Ascending aorta (tissue), 2 donors: Measurements from ENCODE around the gene HACE1. TPM values are rescaled to one million over a fixed set of nuclear protein-coding genes. Genes with fewer than 3 reads are reported as not detected.
A peak's percentile ranks its signal among the peaks of the same experiment; 100 is the strongest.

Experiments
- DNase-seq, 2 donors: peaks; one replicate each; pipeline ENCODE4 v3.0.0-alpha.2; 2019; ENCODE audit warnings: low spot score in 2 of 2
- H3K27ac ChIP-seq, 2 donors: fragments of 200-600 bp; sonication (generic); one replicate each; pipeline ENCODE4 v1.5.1; 2016 to 2017; ENCODE audit warnings: mild to moderate bottlenecking in 1 of 2
- H3K27me3 ChIP-seq: fragments of 200-600 bp; sonication (generic); one replicate; pipeline ENCODE4 v1.5.1; 2017
- H3K36me3 ChIP-seq, 2 donors: fragments of 200-600 bp; sonication (generic); one replicate each; pipeline ENCODE4 v1.5.1; 2016
- H3K4me1 ChIP-seq, 2 donors: fragments of 200-600 bp; sonication (generic); one replicate each; pipeline ENCODE4 v1.5.1; 2016 to 2017; ENCODE audit warnings: mild to moderate bottlenecking in 1 of 2
- H3K4me3 ChIP-seq, 2 donors: fragments of 200-600 bp; sonication (generic); one replicate each; pipeline ENCODE4 v1.5.1; 2016 to 2017; ENCODE audit warnings: mild to moderate bottlenecking in 1 of 2
- H3K9me3 ChIP-seq, 2 donors: fragments of 200-600 bp; sonication (generic); one replicate each; pipeline ENCODE4 v1.5.1; 2016
- intact Hi-C: fragments of 100-400 bp; cut with DNase I; formaldehyde crosslinking; loops from one replicate; pipeline ENCODE4 v1.15.1; 2023
- total RNA-seq: library from RNA; depleted of rRNA; stranded (reverse); fragments of >200 nt; gene quantifications from one replicate; pipeline ENCODE4 v1.1.0, GENCODE V29; 2016
- TF ChIP-seq, protein P1 (sequence below), 3 experiments: fragments of 200-600 bp in 2 of 3; fragments of 450-650 bp in 1 of 3; sonication (generic) in 2 of 3; IDR thresholded peaks; one replicate each; pipeline ENCODE4 v1.5.1; 2016 to 2019; ENCODE audit warnings: antibody characterized with exemption in 3 of 3, mild to moderate bottlenecking in 1 of 3, moderate library complexity in 1 of 3

Gene HACE1
- total RNA-seq, 1 donor from 2014 or later, result 7.7 TPM

DNA sequence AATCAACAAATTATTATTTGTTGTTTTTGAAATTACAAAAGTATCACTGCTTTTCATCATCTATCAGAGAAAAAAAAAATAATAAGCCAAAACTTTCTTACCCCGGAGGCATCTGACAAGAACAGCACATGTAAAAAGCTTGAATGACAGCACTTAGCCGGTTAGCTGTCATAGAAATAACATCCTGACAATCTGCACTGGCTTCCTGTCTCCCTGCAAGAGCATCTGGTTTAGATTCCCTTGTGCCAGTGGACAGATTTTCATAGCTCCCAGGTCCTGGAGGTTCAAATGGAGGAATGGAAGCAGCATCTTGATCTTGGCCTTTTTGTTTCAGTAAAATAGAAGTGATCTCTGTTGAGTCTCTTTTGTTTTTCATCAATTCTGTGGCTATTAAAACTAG lies 74.8 kb downstream of the HACE1 start:
- H3K9me3 ChIP-seq, result no peaks in the 10 kb centered on the region
- DNase-seq, result no peak
- intact Hi-C loops, result no loop called here
- TF ChIP-seq, protein P1, sequence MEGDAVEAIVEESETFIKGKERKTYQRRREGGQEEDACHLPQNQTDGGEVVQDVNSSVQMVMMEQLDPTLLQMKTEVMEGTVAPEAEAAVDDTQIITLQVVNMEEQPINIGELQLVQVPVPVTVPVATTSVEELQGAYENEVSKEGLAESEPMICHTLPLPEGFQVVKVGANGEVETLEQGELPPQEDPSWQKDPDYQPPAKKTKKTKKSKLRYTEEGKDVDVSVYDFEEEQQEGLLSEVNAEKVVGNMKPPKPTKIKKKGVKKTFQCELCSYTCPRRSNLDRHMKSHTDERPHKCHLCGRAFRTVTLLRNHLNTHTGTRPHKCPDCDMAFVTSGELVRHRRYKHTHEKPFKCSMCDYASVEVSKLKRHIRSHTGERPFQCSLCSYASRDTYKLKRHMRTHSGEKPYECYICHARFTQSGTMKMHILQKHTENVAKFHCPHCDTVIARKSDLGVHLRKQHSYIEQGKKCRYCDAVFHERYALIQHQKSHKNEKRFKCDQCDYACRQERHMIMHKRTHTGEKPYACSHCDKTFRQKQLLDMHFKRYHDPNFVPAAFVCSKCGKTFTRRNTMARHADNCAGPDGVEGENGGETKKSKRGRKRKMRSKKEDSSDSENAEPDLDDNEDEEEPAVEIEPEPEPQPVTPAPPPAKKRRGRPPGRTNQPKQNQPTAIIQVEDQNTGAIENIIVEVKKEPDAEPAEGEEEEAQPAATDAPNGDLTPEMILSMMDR (IDR thresholded peaks at IDR 0.05), result no peak
- H3K4me1 ChIP-seq, result no peaks in the 10 kb centered on the region
- H3K27ac ChIP-seq, result no peak overlapping the region
- H3K4me3 ChIP-seq, result no peak overlapping the region
- no peaks in the 10 kb centered on the region for H3K27me3 ChIP-seq
- peaks cover 12 to 14% of the 10 kb centered on the region in 2 donors for H3K36me3 ChIP-seq

DNA sequence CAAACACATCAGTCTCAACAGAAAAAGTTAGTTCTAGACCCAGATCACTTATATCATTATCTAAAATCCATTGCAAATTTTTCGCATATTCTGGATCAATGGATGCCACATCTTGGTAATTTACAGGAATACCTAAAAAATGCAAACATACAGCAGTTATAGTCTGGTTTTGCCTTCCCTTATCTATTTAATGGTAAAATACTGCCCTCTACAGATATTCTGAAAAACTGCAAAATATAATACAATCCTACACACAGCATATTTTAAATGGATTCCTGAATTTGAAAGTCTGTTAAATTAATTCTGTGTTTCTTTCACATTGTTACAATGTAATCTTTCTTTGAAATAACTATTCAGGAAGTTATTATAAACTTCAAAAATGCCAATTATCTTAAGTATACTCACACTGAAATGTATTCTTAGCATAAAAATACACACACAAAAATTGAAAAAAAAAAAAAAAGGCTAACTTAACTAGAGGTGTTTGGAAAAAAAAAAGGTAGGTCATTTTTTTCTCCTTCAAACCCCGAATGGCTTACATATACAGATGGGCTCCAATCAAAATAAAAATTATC lies 88.4 kb downstream of the HACE1 start:
- Histone ChIP-seq H3K36me3 (peaks cover 2 to 4% of the 10 kb centered on the region in 2 donors), H3K27ac (no peak overlapping the region), H3K9me3 (no peaks in the 10 kb centered on the region), H3K4me1 (no peaks in the 10 kb centered on the region), H3K27me3 (no peaks in the 10 kb centered on the region), H3K4me3 (no peak overlapping the region)
- intact Hi-C loops, result loop anchor here (5.0 kb wide), 1 partner anchor 244 kb away; no protein-coding TSS in a partner anchor
- TF ChIP-seq, protein P1 (IDR thresholded peaks at IDR 0.05), result peak; percentile 20 to 60 (median 49)
- DNase-seq, result no peak

DNA sequence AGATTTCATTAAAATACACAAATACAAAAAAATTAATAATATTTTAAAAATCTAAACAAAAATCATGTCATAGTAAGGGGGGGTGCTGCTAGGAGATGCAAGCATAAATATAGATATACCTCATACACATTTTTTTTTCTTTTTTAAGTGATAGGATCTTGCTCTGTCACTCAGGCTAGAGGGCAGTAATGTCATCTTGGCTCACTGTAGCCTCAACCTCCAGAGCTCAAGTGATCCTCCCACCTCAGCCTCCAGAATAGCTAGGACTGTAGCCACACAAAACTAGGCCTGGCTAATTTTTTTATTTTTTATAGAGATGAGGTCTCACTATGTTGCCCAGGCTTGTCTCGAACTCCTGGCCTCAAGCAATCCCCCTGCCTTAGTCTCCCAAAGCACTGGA lies 90.8 kb downstream of the HACE1 start:
- intact Hi-C loops, result no loop called here
- Histone ChIP-seq H3K27me3 (no peaks in the 10 kb centered on the region), H3K36me3 (peaks cover 0 to 3% of the 10 kb centered on the region in 2 donors), H3K27ac (no peak overlapping the region), H3K9me3 (no peaks in the 10 kb centered on the region), H3K4me1 (no peaks in the 10 kb centered on the region), H3K4me3 (no peak overlapping the region)
- TF ChIP-seq, protein P1 (IDR thresholded peaks at IDR 0.05), result no peak
- DNase-seq, result no peak

DNA sequence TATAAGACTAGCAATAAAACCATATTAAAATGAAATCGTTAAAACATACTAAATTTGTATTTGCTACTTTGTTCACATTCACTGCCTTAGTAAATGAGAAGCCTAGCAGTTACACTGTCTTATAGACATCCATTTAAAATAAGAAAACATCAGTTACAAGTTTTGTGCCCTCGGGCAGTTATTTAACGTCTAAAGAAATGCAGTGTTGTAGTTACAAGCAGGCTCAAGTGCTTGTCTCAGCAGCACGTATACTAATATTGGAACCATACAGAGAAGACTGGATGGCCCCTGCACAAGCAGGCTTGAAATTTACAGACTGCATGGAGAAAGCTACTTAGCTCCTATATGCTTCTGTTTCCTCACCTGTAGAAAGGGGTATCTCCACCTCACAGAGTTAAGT lies 93.1 kb downstream of the HACE1 start:
- no peak for DNase-seq
- H3K27me3 ChIP-seq, result no peaks in the 10 kb centered on the region
- no peaks in the 10 kb centered on the region for H3K4me1 ChIP-seq
- peaks cover 0 to 3% of the 10 kb centered on the region in 2 donors for H3K9me3 ChIP-seq
- TF ChIP-seq, protein P1 (IDR thresholded peaks at IDR 0.05), result no peak
- intact Hi-C loops, result no loop called here
- H3K36me3 ChIP-seq, result peaks cover 0 to 7% of the 10 kb centered on the region in 2 donors
- H3K27ac ChIP-seq, result no peak overlapping the region
- no peak overlapping the region for H3K4me3 ChIP-seq

DNA sequence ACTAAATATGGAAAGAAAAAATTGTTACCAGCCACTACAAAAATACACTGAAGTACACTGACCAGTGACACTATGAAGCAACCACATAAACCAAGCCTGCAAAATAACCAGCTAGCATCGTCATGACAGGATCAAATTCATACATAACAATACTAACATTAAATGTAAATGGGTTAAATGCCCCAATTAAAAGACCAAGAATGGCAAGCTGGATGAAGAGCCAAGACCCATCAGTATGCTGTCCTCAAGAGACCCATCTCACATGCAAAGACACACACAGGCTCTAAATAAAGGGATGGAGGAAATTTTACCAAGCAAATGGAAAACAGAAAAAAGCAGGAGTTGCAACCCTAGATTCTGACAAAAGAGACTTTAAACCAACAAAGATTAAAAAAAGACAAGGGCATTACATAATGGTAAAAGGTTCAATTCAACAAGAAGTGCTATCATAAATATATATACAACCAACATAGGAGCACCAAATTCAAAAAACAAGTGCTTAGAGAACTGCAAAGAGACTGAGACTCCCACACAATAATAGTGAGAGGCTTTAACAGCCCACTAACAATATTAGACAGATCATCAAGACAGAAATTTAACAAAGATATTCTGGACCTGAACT lies 104.8 kb downstream of the HACE1 start:
- Histone ChIP-seq H3K9me3 (peaks cover 12 to 38% of the 10 kb centered on the region in 2 donors), H3K27me3 (no peaks in the 10 kb centered on the region), H3K4me1 (no peaks in the 10 kb centered on the region), H3K4me3 (no peak overlapping the region), H3K36me3 (peaks cover 12 to 40% of the 10 kb centered on the region in 2 donors), H3K27ac (no peak overlapping the region)
- DNase-seq, result no peak
- TF ChIP-seq, protein P1 (IDR thresholded peaks at IDR 0.05), result no peak
- intact Hi-C loops, result no loop called here
